H1 (cell line): ENCODE results near the gene SIM2. TPM values are rescaled to one million over a fixed set of nuclear protein-coding genes. Genes with fewer than 3 reads are reported as not detected.

Experiments used
- CTCF ChIA-PET: fragments of 300-600 bp; sonication (Branson Sonifier 250); formaldehyde crosslinking; loops from one replicate; lab custom pipeline; 2021; ENCODE audit not compliant: partially characterized antibody; lab: Charles Lee
- POLR2A ChIA-PET: fragments of 300-600 bp; sonication (Branson Sonifier 250); formaldehyde crosslinking; loops from one replicate; lab custom pipeline; 2021; ENCODE audit warnings: inconsistent platforms; ENCODE audit not compliant: partially characterized antibody; lab: Charles Lee
- DNase-seq, 2 experiments: peaks; one replicate each; pipeline versions ENCODE4 v3.0.0 to v3.0.0-alpha.2; 2010 to 2022; ENCODE audit warnings: low spot score in 2 of 2, low read depth in 1 of 2, mixed read lengths in 1 of 2
- FAIRE-seq: peaks from 2 replicates; lab custom pipeline; 2011; peaks lifted over from hg19 to GRCh38; lab: Jason Lieb, UNC
- H2AFZ ChIP-seq: 2 replicates; pipeline ENCODE4 v1.8.1; 2012; ENCODE audit warnings: low read length, inconsistent platforms
- H2AK5ac ChIP-seq: 2 replicates; pipeline ENCODE4 v1.6.1; 2013; ENCODE audit warnings: low read depth, low read length
- H2BK120ac ChIP-seq: replicated peaks from 2 replicates; pipeline ENCODE3; 2013; ENCODE audit warnings: low read depth, low read length, inconsistent platforms
- H2BK12ac ChIP-seq: 2 replicates; pipeline ENCODE4 v1.6.1; 2013; ENCODE audit warnings: low read depth, low read length
- H2BK15ac ChIP-seq: 2 replicates; pipeline ENCODE4 v1.6.1; 2013; ENCODE audit warnings: low read length
- H2BK20ac ChIP-seq: 2 replicates; pipeline ENCODE4 v1.6.1; 2013; ENCODE audit warnings: low read length
- H2BK5ac ChIP-seq: 2 replicates; pipeline ENCODE4 v1.6.1; 2013; ENCODE audit warnings: low read depth, low read length
- H3K14ac ChIP-seq: 2 replicates; pipeline ENCODE4 v1.6.1; 2013; ENCODE audit warnings: inconsistent platforms; ENCODE audit not compliant: insufficient read length
- H3K18ac ChIP-seq: 2 replicates; pipeline ENCODE4 v1.6.1; 2013; ENCODE audit warnings: low read length; ENCODE audit errors: extremely low read depth
- H3K23ac ChIP-seq: 2 replicates; pipeline ENCODE4 v1.6.1; 2013; ENCODE audit warnings: inconsistent platforms; ENCODE audit not compliant: insufficient read length
- H3K23me2 ChIP-seq: 2 replicates; pipeline ENCODE4 v1.6.1; 2013; ENCODE audit warnings: low read depth, low read length
- H3K27ac ChIP-seq: 2 replicates; pipeline ENCODE4 v1.6.1; 2011; ENCODE audit warnings: low read depth, low read length, inconsistent platforms
- H3K27me3 ChIP-seq, 4 experiments: replicated peaks in 1 of 4; 1 replicate in 1 of 4; 2 replicates in 3 of 4; pipeline versions ENCODE4 v1.6.1 to v1.8.1; 2011 to 2013; ENCODE audit warnings: low read length in 3 of 4, mild to moderate bottlenecking in 3 of 4, inconsistent platforms in 2 of 4, mixed read lengths in 2 of 4, moderate library complexity in 1 of 4; ENCODE audit not compliant: control insufficient read depth in 3 of 4, insufficient read depth in 3 of 4; ENCODE audit errors: extremely low read depth in 1 of 4
- H3K36me3 ChIP-seq, 4 experiments: 2 replicates each; pipeline versions ENCODE4 v1.6.1 to v1.8.1; 2011 to 2013; ENCODE audit warnings: mild to moderate bottlenecking in 4 of 4, low read length in 3 of 4, moderate library complexity in 2 of 4, control low read depth in 1 of 4, inconsistent platforms in 1 of 4; ENCODE audit not compliant: insufficient read depth in 4 of 4, control insufficient read depth in 2 of 4
- H3K4ac ChIP-seq: replicated peaks from 2 replicates; pipeline ENCODE3; 2013; ENCODE audit warnings: low read length, low read depth, mixed read lengths, inconsistent platforms; ENCODE audit not compliant: insufficient read length
- H3K4me1 ChIP-seq, 4 experiments: replicated peaks in 1 of 4; 1 replicate in 1 of 4; 2 replicates in 3 of 4; pipeline versions ENCODE4 v1.6.1 to v1.8.1; 2011 to 2013; ENCODE audit warnings: low read length in 3 of 4, inconsistent platforms in 2 of 4, mixed read lengths in 1 of 4; ENCODE audit not compliant: insufficient read depth in 4 of 4, control insufficient read depth in 3 of 4
- H3K4me2 ChIP-seq, 2 experiments: 2 replicates each; pipeline versions ENCODE4 v1.6.1 to v1.8.1; 2011 to 2013; ENCODE audit warnings: low read depth in 2 of 2, low read length in 2 of 2, control low read depth in 1 of 2, inconsistent platforms in 1 of 2, mild to moderate bottlenecking in 1 of 2; ENCODE audit not compliant: insufficient read depth in 1 of 2
- H3K4me3 ChIP-seq, 4 experiments: fragments of 200-600, 300-600 bp in 1 of 4; sonication (generic), shearing (Covaris generic), sonication (Bioruptor Twin) in 1 of 4; 2 replicates each; pipeline versions ENCODE4 v1.5.1 to v1.8.1; 2011 to 2016; ENCODE audit warnings: low read length in 4 of 4, low read depth in 3 of 4, control low read depth in 2 of 4, inconsistent platforms in 2 of 4, mild to moderate bottlenecking in 2 of 4, mixed read lengths in 1 of 4, moderate library complexity in 1 of 4; ENCODE audit not compliant: insufficient read depth in 2 of 4; ENCODE audit errors: extremely low read depth in 1 of 4
- H3K56ac ChIP-seq: replicated peaks from 2 replicates; pipeline ENCODE3; 2013; ENCODE audit warnings: low read depth, mild to moderate bottlenecking, mixed read lengths, low read length, inconsistent platforms; ENCODE audit not compliant: insufficient read length
- H3K79me1 ChIP-seq: 2 replicates; pipeline ENCODE4 v1.6.1; 2013; ENCODE audit warnings: low read depth, low read length, control low read depth
- H3K79me2 ChIP-seq, 2 experiments: 2 replicates each; pipeline versions ENCODE4 v1.6.1 to v1.8.1; 2012 to 2013; ENCODE audit warnings: low read length in 2 of 2, mild to moderate bottlenecking in 2 of 2, inconsistent platforms in 1 of 2; ENCODE audit not compliant: insufficient read depth in 2 of 2, control insufficient read depth in 1 of 2
- H3K9ac ChIP-seq, 4 experiments: replicated peaks in 1 of 4; 1 replicate in 1 of 4; 2 replicates in 3 of 4; pipeline versions ENCODE4 v1.6.1 to v1.8.1; 2011 to 2013; ENCODE audit warnings: low read depth in 3 of 4, low read length in 3 of 4, control low read depth in 2 of 4, mild to moderate bottlenecking in 2 of 4, moderate library complexity in 2 of 4, inconsistent platforms in 1 of 4; ENCODE audit errors: extremely low read depth in 1 of 4
- H3K9me3 ChIP-seq, 2 experiments: 2 replicates each; pipeline versions ENCODE4 v1.6.1 to v1.8.1; 2012 to 2013; ENCODE audit warnings: mild to moderate bottlenecking in 2 of 2, moderate library complexity in 2 of 2, control low read depth in 1 of 2, inconsistent platforms in 1 of 2, low read depth in 1 of 2, low read length in 1 of 2, mixed read lengths in 1 of 2; ENCODE audit not compliant: insufficient read depth in 2 of 2
- H4K20me1 ChIP-seq, 2 experiments: replicated peaks in 1 of 2; 2 replicates each; pipeline versions ENCODE3 to v1.8.1; 2011 to 2013; ENCODE audit warnings: inconsistent platforms in 2 of 2, low read length in 2 of 2, mild to moderate bottlenecking in 1 of 2; ENCODE audit not compliant: insufficient read depth in 2 of 2, control insufficient read depth in 1 of 2
- H4K5ac ChIP-seq: 2 replicates; pipeline ENCODE4 v1.6.1; 2013; ENCODE audit warnings: low read length, low read depth, mixed read lengths, inconsistent platforms; ENCODE audit not compliant: insufficient read length
- H4K8ac ChIP-seq: 2 replicates; pipeline ENCODE4 v1.8.0; 2013; ENCODE audit warnings: mild to moderate bottlenecking, moderate library complexity, low read length, inconsistent platforms; ENCODE audit not compliant: insufficient read depth; ENCODE audit errors: extremely low read depth
- H4K91ac ChIP-seq: replicated peaks from 2 replicates; pipeline ENCODE3; 2013; ENCODE audit warnings: low read length, mixed read lengths, inconsistent platforms; ENCODE audit not compliant: insufficient read length
- ASH2L ChIP-seq: fragments of 200-600, 300-600 bp; sonication (generic); IDR thresholded peaks from one replicate; pipeline ENCODE4 v1.7.1; 2017; ENCODE audit warnings: low read length
- BCL11A ChIP-seq, 2 experiments: IDR thresholded peaks; one replicate each; pipeline ENCODE4 v1.6.1; 2011; ENCODE audit warnings: low read depth in 2 of 2, low read length in 2 of 2, mild to moderate bottlenecking in 2 of 2
- CREB1 ChIP-seq: IDR thresholded peaks from 2 replicates; pipeline ENCODE4 v1.6.1; 2012; ENCODE audit warnings: inconsistent platforms
- KDM4A ChIP-seq: IDR thresholded peaks from one replicate; pipeline ENCODE4 v1.7.1; 2012; ENCODE audit warnings: low read depth, mild to moderate bottlenecking, moderate library complexity, low read length, inconsistent platforms; ENCODE audit not compliant: severe bottlenecking
- NRF1 ChIP-seq: IDR thresholded peaks from 2 replicates; pipeline ENCODE4 v1.6.1; 2011; ENCODE audit warnings: mild to moderate bottlenecking, low read depth, low read length, improper control_type of control experiment
- POLR2AphosphoS5 ChIP-seq: IDR thresholded peaks from 2 replicates; pipeline ENCODE4 v1.6.1; 2011; ENCODE audit warnings: low read depth, low read length
- RNF2 ChIP-seq: fragments of 200-900, 300-1000 bp; sonication (generic); IDR thresholded peaks from 2 replicates; pipeline ENCODE4 v1.7.1; 2016; ENCODE audit warnings: borderline replicate concordance, low read depth, mild to moderate bottlenecking, antibody characterized with exemption, low read length; ENCODE audit not compliant: poor library complexity, severe bottlenecking; ENCODE audit errors: missing control alignments
- YY1 ChIP-seq: IDR thresholded peaks from 2 replicates; pipeline ENCODE4 v1.6.1; 2011; ENCODE audit warnings: low read depth, mild to moderate bottlenecking, low read length
- WGBS, 2 experiments: shearing (Covaris generic) in 1 of 2; methylation state at CpG; one replicate each; pipeline versions ENCODE4 v1.1.6 to v1.1.7; 2013 to 2015; ENCODE audit warnings: low lambda C conversion rate in 2 of 2, mixed read lengths in 2 of 2, inconsistent platforms in 1 of 2, low coverage in 1 of 2, missing lambda C conversion rate in 1 of 2; ENCODE audit not compliant: insufficient replicate concordance in 2 of 2, insufficient coverage in 1 of 2, insufficient read length in 1 of 2; ENCODE audit errors: extremely low coverage in 1 of 2, missing lambda C conversion rate in 1 of 2; 5-methylcytosine and 5-hydroxymethylcytosine counted together
- polyA plus RNA-seq, 7 experiments: library from polyadenylated mRNA; depleted of rRNA in 3 of 7; stranded (reverse) in 5 of 7; unstranded in 2 of 7; fragments of >200 nt in 5 of 7; fragments of 200-250 nt in 2 of 7; gene quantifications; 1 replicate in 5 of 7; 2 replicates in 1 of 7; 4 replicates in 1 of 7; pipeline versions ENCODE4 v1.2.1 to v1.2.3, GENCODE V29; 2011 to 2013; ENCODE audit warnings: missing spikeins in 2 of 7, mixed read lengths in 2 of 7
- total RNA-seq: library from RNA; stranded (reverse); fragmentation: NEBNext Ultra II Directional; extraction: Animal tissue kit (Norgen Biotek cat#: 25700); gene quantifications from 2 replicates; pipeline ENCODE4 v1.2.1, GENCODE V29; 2021
- TF ChIP-seq, protein P1 (sequence below): IDR thresholded peaks from 2 replicates; pipeline ENCODE4 v1.6.1; 2012; ENCODE audit warnings: inconsistent platforms

SIM2 gene
- total and polyA plus RNA-seq, 2 of the 8 experiments (the other 6 are each of a cell fraction or from before 2014, with no cell fraction given), result 0.05 to 0.26 TPM

GRCh38 chr21:36784947-36785346 is 86.0 kb downstream of the SIM2 start:
- ChIA-PET POLR2A (no interaction called here), CTCF (interaction anchor here (1.0 to 1.4 kb wide), 4 partner anchors 9 to 154 kb away, joined by 3 to 5 read pairs (median 3); no protein-coding TSS in a partner anchor)
- no peak overlapping the region for H2BK20ac ChIP-seq
- no peaks in the 10 kb centered on the region for H3K27me3 ChIP-seq
- no peak overlapping the region for H2AK5ac ChIP-seq
- no peaks in the 10 kb centered on the region for H3K79me1 ChIP-seq
- peak overlapping the region in 1 of 2 experiments; percentile 22; a peak in 1 of 4 replicates for H3K4me2 ChIP-seq
- H3K4me3 ChIP-seq, result no peak overlapping the region
- H2BK15ac ChIP-seq, result no peak overlapping the region
- no peaks in the 10 kb centered on the region; a peak in 1 of 8 replicates for H3K36me3 ChIP-seq
- no peak overlapping the region for H2BK12ac ChIP-seq
- no peak overlapping the region for H3K9ac ChIP-seq
- peaks cover 0 to 3% (median 1%) of the 10 kb centered on the region in 4 experiments; a peak in 5 of 7 replicates for H3K4me1 ChIP-seq
- H2BK120ac ChIP-seq, result no peak overlapping the region
- no peak for TF ChIP-seq NRF1
- no peak for TF ChIP-seq ASH2L
- no peak for TF ChIP-seq BCL11A (IDR thresholded peaks at IDR 0.05; ENCODE audit: low read depth in 2 of 2, low read length in 2 of 2)
- TF ChIP-seq POLR2AphosphoS5, result no peak
- TF ChIP-seq, protein P1, sequence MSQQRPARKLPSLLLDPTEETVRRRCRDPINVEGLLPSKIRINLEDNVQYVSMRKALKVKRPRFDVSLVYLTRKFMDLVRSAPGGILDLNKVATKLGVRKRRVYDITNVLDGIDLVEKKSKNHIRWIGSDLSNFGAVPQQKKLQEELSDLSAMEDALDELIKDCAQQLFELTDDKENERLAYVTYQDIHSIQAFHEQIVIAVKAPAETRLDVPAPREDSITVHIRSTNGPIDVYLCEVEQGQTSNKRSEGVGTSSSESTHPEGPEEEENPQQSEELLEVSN, result no peak
- TF ChIP-seq YY1, result no peak
- TF ChIP-seq CREB1, result no peak
- no peak for TF ChIP-seq RNF2
- no peak for TF ChIP-seq KDM4A
- H4K5ac ChIP-seq, result no peak overlapping the region
- peaks cover 7 to 9% of the 10 kb centered on the region in 2 experiments for H3K9me3 ChIP-seq
- no peak overlapping the region for H3K23ac ChIP-seq
- no peak overlapping the region for H4K8ac ChIP-seq
- no peak overlapping the region for H4K91ac ChIP-seq
- H3K23me2 ChIP-seq, result no peaks in the 10 kb centered on the region
- no peak overlapping the region for H2AFZ ChIP-seq
- no peak overlapping the region for H3K56ac ChIP-seq
- no peak overlapping the region for H3K18ac ChIP-seq
- DNase-seq (no peak), FAIRE-seq (no peak)
- no peak overlapping the region for H2BK5ac ChIP-seq
- H3K4ac ChIP-seq, result no peak overlapping the region
- H3K79me2 ChIP-seq, result no peaks in the 10 kb centered on the region
- H4K20me1 ChIP-seq, result no peaks in the 10 kb centered on the region
- WGBS, 2 experiments, result 74% methylated on average over 11 of the region's 12 CpGs; no CpG with 5 or more reads in 1 of the 2 experiments
- no peak overlapping the region for H3K14ac ChIP-seq
- no peak overlapping the region for H3K27ac ChIP-seq
